ENCODE data around the gene OAS2.

Gene OAS2

DNA sequence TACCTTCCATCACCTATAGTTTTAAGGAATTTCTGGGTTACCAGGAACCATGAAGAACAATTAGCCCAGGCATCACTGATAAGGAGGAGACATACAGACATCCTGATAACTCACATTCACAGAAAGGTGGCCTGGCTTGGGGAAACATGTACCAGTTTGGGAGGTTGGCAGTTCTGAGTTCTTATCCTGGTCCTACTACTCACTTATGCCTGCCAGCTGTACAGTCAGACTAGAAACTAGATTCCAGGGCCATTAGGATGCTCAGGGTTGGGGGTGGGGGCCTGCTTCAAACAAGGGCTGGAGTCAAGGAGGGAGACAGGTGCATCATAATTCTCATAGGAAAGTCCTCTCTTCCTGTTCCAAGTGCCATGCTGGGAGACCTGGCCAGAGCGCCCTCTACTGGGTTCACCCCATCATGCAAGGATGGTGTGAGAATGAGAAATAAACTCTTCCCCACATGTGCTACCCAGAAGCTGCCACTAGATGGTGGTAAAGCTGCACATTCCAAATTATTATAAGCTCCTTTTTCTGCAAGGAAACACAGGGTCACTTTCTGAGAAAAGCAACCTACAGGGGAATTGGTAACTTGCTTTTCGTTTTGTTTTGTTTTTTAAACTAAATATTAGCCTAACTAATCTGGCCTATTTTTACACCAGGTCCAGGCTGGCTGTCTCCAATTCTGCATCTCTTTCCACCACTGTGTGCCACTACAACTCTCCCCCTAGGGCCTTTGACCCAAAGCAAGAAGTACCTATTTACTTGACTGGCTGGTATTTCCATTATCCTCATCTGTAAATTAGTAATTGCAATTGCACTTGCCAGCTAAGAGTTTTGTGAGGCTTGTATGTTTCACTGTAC lies 14.5 kb downstream of the OAS2 start:
- TF ChIP-seq EZH2phosphoT487 (IDR thresholded peaks at IDR 0.05; ENCODE audit: borderline replicate concordance) (no peak), CTCF (conservative IDR thresholded peaks at IDR 0.05; ENCODE audit: low read length) (peak; percentile 100)
- no peaks in the 10 kb centered on the region for H3F3A ChIP-seq (ENCODE audit: low read depth)
- H3K27me3 ChIP-seq (ENCODE audit: insufficient read depth, low read length, poor library complexity, severe bottlenecking), result no peaks in the 10 kb centered on the region
- no peaks in the 10 kb centered on the region for H4K20me1 ChIP-seq (ENCODE audit: insufficient read depth, low read length, poor library complexity, severe bottlenecking)
- no peak overlapping the region for H3K9ac ChIP-seq (ENCODE audit: low read depth, low read length, poor library complexity, severe bottlenecking)
- H3K4me1 ChIP-seq (ENCODE audit: insufficient read depth, low read length, poor library complexity, severe bottlenecking), result peaks cover 6% of the 10 kb centered on the region
- no peaks in the 10 kb centered on the region for H3K79me2 ChIP-seq (ENCODE audit: insufficient read depth, low read length)
- no peak overlapping the region for H3K4me2 ChIP-seq (ENCODE audit: low read depth, low read length, poor library complexity, severe bottlenecking)
- H3K36me3 ChIP-seq (ENCODE audit: insufficient read depth, low read length), result no peaks in the 10 kb centered on the region
- no peak overlapping the region for H3K4me3 ChIP-seq (ENCODE audit: low read length, poor library complexity, severe bottlenecking)
- no peak overlapping the region for H2AFZ ChIP-seq (ENCODE audit: low read length)
- no peaks in the 10 kb centered on the region for H3K9me3 ChIP-seq (ENCODE audit: insufficient read depth, low read depth, low read length)
- H3K9me2 ChIP-seq (replicated peaks; ENCODE audit: low read depth, low read length), result no peaks in the 10 kb centered on the region

- Histone ChIP-seq H3K9ac (ENCODE audit: low read depth, low read length, poor library complexity, severe bottlenecking) (no peak overlapping the region), H2AFZ (ENCODE audit: low read length) (no peak overlapping the region), H3K36me3 (ENCODE audit: insufficient read depth, low read length) (no peaks in the 10 kb centered on the region), H3F3A (ENCODE audit: low read depth) (no peaks in the 10 kb centered on the region), H4K20me1 (ENCODE audit: insufficient read depth, low read length, poor library complexity, severe bottlenecking) (no peaks in the 10 kb centered on the region), H3K9me2 (replicated peaks; ENCODE audit: low read depth, low read length) (no peaks in the 10 kb centered on the region), H3K9me3 (ENCODE audit: insufficient read depth, low read depth, low read length) (no peaks in the 10 kb centered on the region), H3K4me3 (ENCODE audit: low read length, poor library complexity, severe bottlenecking) (no peak overlapping the region), H3K79me2 (ENCODE audit: insufficient read depth, low read length) (no peaks in the 10 kb centered on the region), H3K4me1 (ENCODE audit: insufficient read depth, low read length, poor library complexity, severe bottlenecking) (no peaks in the 10 kb centered on the region), H3K27me3 (ENCODE audit: insufficient read depth, low read length, poor library complexity, severe bottlenecking) (no peaks in the 10 kb centered on the region), H3K4me2 (ENCODE audit: low read depth, low read length, poor library complexity, severe bottlenecking) (no peak overlapping the region)
- TF ChIP-seq CTCF (conservative IDR thresholded peaks at IDR 0.05; ENCODE audit: low read length), result no peak
- TF ChIP-seq EZH2phosphoT487 (IDR thresholded peaks at IDR 0.05; ENCODE audit: borderline replicate concordance), result no peak
These were observed 16.7 kb downstream of the OAS2 start for GRCh38 chr12:112995008-112995407.

DNA sequence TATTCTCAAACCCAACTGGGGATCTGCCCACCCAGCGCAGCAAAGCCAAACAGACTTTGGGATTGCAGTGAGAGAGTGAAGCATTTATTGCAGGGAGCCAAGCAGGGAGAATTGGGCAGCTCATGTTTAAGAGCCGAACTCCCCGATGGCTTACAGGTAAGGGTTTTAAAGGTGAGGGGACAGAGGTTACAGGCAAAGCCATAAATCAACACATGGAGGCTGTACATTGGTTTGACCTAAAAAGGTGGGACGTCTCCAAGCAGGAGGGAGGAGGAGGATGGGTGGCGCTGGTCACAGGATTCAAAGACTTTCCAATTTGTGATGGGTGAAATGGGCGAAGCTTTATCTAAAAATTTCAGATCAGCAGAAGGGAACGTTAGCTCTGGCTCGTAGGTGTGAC lies 18.2 kb downstream of the OAS2 start:
- Histone ChIP-seq H3K9me2 (replicated peaks; ENCODE audit: low read depth, low read length) (no peaks in the 10 kb centered on the region), H3K79me2 (ENCODE audit: insufficient read depth, low read length) (no peaks in the 10 kb centered on the region), H3F3A (ENCODE audit: low read depth) (no peaks in the 10 kb centered on the region), H3K4me1 (ENCODE audit: insufficient read depth, low read length, poor library complexity, severe bottlenecking) (no peaks in the 10 kb centered on the region), H2AFZ (ENCODE audit: low read length) (no peak overlapping the region), H3K4me3 (ENCODE audit: low read length, poor library complexity, severe bottlenecking) (no peak overlapping the region), H3K4me2 (ENCODE audit: low read depth, low read length, poor library complexity, severe bottlenecking) (no peak overlapping the region), H3K27me3 (ENCODE audit: insufficient read depth, low read length, poor library complexity, severe bottlenecking) (no peaks in the 10 kb centered on the region), H3K9ac (ENCODE audit: low read depth, low read length, poor library complexity, severe bottlenecking) (no peak overlapping the region), H3K9me3 (ENCODE audit: insufficient read depth, low read depth, low read length) (no peaks in the 10 kb centered on the region), H4K20me1 (ENCODE audit: insufficient read depth, low read length, poor library complexity, severe bottlenecking) (no peaks in the 10 kb centered on the region), H3K36me3 (ENCODE audit: insufficient read depth, low read length) (no peaks in the 10 kb centered on the region)
- TF ChIP-seq EZH2phosphoT487 (IDR thresholded peaks at IDR 0.05; ENCODE audit: borderline replicate concordance), result no peak
- no peak for TF ChIP-seq CTCF (conservative IDR thresholded peaks at IDR 0.05; ENCODE audit: low read length)
